Measurements from ENCODE around the gene SENP1.

Gene SENP1

DNA sequence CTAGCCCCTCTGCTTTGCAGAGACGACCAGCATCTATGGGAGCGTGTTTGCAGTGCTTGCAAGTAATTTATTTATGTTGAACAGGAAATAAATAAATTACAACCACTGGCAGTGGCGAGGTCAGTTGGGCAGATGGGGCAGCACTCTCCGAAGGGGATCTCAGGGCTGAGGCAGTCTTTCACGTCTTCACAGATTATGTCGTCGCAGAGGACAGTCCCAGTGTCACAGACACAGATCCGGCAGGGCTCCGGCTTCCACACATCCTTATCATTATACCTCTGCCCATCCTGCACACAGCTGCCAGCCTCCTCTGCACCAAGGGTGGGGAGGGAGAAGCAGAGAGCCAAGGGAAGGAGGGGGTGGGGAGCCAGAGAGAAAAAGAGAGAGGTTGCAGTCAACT is 106.1 kb downstream of the SENP1 start:
- DNase-seq (ENCODE audit: low spot score), result no peak

GRCh38 chr12:47997321-47997720 is 108.6 kb downstream of the SENP1 start:
- DNase-seq (ENCODE audit: low spot score), result no peak

DNA sequence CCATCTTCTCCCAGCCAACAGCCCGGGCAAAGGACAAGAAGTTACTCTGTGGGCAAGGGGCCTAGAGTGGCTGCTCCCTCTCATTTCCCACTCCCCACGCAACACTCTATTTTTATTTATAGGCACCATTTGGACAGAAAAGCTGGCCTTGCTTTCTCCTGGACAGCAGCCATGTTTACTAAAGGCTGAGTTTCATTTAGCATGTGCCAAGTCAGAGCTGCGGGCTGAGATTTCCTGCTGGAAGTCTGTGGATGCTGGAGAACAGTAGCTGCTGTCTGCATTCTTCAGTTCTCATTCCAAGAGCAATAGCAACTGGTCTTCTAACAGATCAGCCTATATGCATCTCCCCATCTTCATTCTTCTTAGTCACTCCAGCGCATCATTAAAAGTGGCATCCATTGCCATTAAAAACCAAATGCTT is 109.9 kb downstream of the SENP1 start:
- DNase-seq (ENCODE audit: low spot score), result no peak

DNA sequence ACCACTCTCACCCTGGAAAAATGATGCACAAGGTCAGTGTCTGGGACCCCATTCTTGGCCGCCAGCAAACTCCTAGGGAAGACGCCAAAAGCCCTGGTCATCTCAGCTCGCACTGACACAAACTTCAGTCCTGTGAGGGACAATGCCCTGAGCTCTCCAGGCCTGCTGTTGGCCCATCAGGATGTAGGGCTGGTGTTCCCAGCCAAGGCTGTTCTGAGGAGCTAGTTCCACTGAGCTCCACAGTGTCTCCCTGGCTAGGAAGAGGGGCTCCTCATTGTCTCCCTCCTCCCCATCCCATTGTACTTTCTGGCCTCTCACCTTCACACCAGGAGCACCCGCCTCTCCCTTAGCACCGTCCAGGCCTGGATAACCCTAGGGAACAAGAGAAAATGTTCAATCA is 112.4 kb downstream of the SENP1 start:
- DNase-seq (ENCODE audit: low spot score), result no peak
